ENCODE results near the gene DPYSL5.

Gene DPYSL5

DNA sequence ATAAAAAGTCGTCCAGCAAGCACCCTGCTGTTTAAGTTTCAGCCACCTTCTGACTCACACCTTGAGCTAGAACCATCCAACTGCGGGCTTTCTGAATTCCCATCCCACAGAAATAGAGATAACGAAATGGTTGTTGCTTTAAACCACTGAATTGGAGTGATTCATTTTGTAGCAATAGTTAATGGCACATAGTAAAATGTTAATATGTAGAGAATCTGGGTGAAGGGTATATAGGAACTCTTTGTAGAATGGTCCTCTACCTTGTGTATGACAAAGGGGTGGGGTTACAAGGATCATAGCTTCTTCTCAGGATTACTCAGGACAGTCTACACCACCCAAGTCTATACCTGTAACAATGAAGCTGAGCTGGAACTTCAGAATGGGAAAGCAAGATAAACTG, 120.1 kb downstream of the DPYSL5 start:
- no peak for DNase-seq (ENCODE audit: low read depth in 2 of 2)

DNA sequence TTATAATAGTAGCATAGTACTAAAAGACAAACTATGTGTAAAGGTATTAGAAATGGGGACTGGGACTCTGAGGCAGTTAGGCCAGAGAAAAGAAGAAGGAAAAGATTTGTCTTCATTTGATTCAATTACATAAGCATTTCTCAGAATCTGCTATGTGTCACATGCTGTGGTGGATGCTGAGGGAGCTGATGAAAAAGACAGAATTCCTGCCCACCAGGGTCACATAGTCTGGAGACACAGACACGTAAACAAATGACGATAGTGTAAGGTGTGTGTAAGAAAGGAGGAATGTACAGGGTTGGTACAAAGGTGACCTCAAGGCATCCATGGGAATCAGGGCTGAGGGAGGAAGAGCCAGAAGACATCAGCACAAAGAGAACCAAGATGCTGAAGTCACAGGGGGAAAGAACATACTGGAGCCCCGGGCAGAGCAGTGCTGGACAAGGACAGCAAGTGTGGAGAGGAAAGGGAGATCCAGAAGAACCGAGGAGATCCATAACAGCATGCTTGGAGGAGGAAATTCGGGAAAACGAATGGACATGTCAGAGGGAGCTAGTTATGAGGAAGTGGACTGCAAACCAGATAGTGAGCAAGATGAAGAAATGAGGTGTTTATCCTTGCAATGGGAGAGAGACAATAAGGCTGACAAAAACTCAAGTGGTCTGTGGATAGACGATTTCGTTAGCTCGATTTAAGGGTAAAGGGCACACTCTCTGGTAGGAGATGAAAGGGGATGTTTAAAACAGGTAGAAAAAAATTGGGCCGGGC, 121.3 kb downstream of the DPYSL5 start:
- DNase-seq (ENCODE audit: low read depth in 2 of 2): no peak

DNA sequence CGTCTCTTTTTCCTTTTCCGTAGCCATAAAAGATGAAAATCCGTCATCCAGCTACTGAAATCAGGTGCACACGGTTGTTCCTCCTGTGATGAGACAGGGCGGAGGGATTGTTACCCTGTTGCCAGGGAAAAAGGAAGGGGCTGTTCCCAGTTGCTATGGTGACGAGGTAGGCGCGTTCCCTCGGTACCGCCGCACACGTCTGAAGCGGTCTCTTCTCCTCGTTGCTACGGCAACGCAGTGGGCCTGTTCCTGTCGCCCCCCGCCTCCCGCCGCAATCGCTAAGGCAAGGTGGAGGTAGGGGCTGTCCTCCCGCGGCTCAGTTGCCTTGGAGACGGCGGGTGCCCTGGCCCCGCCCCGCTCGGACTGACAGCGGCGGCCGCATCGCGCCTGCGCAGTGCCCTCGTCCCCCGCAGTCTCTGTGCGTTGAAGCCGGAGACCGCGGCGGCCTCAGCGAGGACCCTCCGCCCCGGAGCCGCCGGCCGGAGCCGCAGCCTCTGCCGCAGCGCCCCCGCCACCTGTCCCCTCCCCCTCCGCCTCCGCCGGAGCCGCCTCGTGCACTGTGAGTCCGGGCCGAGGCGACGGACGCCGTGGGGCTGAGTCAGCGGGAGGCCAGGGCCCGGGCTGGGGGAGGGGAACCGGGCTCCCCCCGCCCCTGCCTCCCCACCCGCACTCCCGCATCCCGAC, 122.5 kb downstream of the DPYSL5 start, which contains the start of gene MAPRE3:
MAPRE3 (plus strand) TSS at position 394 of the 684 bp plus-strand sequence. CDS start 51,582 bp downstream, outside the sequence.
- DNase-seq (ENCODE audit: low read depth in 2 of 2): peak; percentile 50 to 63

DNA sequence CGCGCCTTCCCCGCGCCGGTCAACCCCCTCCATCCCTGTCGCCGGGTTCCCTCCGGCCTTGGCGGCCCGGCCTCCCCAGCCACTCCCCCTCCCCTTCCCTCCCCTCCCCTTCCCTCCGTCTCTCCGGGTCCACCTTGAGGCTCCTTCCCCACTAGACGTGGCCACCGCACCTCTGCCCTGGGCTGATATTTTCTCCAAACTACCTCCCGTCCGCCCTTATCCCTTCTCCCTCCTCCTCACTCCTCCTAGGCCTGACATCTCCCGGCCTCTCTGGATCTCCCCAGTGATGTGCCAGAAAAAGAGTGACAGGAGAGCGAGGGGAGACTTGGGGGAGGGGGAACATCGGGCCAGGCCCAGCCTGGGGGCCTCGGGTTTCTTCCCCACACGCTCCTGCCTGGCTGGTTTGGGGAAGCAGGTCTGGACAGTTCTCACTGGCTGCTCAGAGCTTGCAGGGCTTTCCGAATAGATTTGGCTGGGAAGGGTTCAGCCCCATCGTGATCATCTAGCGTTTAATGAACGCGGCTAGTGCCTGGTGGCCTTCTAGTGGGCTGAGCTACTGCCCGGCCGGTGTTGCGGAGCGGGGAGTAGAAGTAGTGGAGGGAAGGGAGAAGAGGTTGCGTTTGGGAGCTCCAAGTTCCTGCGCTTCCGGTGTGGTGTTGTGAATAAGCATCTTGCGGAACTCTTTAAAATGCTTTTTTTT, 123.1 kb downstream of the DPYSL5 start:
- no peak for DNase-seq (ENCODE audit: low read depth in 2 of 2)

DNA sequence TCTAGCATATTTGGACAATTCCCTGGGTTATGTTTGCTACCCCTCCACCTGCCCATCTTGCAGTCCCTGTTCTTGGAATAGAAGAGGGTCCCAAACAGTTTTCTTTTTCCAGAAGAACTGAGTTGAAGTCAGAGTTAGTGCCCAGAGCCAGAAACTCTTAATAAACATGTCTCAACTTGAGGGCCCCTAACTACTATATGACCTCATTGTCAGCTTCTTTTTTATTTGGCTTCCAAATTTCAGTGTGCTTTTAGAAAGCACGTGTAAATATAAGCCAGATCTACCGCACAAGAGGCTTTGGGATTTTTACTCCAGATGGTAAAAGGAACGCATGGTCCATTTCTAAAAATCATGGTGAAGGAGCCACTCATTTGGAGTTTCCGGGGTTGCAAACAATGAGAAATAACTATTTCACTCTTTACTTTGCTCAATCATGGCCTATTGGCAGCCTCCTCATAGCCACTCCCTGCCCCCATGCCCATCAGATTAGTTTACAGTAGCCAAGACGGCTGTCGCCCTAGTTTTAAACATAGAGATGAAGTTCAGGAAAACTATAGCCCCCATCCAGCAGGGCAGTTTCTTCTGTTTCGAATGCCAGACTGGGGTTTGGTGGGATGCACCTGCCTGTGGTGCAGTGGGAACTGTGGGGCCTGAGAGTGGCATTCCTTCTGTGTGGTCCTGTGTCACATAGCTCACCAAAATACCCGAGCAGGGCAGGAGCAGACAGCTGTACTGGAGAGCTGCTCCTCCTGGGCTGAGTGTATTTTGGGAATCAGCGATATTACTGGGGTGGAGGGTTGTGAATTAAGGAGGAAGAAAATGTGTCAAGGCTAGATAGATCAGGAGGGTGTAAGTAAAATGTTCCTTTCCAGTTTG, 124.2 kb downstream of the DPYSL5 start:
- DNase-seq (ENCODE audit: low read depth in 2 of 2): no peak

DNA sequence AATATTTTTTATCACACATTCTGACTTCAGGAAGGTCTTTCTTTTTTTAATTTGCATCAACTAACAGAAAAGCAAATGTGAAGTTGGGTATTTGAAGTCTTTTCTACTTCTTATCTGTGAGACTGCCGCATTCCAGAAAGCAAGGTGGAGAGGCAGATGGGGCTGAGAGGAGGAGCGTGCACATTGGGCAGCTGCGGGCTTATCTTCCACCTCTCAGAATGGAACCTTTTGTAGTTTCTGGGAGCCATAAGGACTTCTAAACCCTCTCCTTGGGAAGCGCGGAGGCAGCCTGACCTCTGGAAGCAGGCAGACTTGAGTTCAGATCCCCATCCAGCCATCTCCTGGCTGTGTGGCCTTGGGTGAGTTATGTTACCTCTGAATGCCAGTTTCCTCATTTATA, 126.4 kb downstream of the DPYSL5 start:
- no peak for DNase-seq (ENCODE audit: low read depth in 2 of 2)

DNA sequence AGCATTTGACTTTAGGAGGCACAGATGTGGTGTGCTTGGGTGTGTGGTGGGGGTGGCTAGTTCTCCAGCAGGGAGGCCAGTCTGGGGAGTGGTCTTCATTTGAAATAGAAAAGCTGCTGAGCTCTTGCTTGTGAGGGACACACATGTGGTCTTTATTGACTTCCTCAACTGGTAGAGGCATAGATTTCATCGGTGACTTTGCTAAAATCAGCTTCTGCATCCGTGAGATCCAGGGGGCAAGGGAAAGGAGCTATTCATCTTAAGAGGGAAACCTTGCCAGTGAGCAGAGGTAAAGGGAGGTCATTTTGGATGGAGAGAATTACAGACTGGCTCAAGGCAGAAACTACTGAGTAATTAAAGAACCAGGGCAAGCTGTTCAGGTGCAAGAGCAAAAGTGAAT, 127.2 kb downstream of the DPYSL5 start:
- DNase-seq (ENCODE audit: low read depth in 2 of 2): no peak

DNA sequence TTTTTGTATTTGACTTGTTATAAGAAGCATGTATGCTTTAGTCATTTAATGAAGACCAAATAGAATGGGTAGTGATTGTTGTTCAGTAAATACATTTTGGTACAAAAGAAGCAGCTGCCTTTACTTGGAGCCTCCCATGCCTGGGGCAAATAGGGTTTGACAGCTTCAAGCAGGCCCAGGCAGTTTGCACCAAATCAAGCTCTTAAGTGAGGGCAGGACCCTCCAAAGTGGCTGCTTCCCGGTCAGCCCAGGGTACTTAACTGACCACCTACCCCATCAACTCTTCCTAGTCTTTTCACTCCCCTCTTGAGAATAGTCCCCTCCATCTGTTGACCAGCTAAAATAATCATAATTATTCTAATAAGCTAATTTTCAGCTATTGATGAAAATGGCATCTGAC, 127.7 kb downstream of the DPYSL5 start:
- DNase-seq (ENCODE audit: low read depth in 2 of 2): no peak

DNA sequence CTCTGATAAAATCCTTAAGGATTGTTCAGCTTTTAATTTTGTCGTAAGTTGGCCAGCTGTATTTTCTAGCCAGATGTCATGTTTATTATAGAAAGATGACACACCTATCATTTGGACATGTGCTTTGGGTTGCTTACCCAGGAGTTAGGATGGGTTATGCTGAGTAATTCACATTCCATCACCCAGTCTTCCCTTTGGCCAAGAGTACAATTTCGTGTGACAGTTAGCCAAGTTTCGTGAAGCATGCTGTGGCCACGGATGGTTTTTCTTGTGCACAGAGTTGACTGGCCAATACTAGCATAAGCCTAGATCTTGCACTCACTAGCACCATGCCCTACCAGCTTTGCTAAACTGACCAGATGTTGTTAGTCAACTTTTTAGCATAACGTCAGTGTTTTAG, 128.3 kb downstream of the DPYSL5 start:
- no peak for DNase-seq (ENCODE audit: low read depth in 2 of 2)

DNA sequence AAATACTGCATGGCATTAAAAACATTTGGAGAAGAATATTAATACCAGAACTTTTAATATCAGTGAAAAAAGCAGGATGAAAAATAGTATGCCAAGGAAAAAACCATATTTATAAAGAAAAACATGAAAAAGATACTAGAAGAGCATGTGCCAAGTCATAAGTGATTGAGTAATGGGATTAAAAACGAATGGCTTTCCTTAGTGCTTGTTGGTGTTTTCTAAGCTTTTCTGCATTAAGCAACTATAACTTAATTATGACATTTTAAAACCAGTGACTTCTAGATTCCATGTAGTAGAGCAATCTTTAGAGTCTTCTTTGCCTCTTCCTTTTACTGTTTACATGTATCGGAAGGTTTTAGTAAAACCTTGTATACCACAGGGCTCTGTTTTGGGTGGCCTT, 129.1 kb downstream of the DPYSL5 start:
- no peak for DNase-seq (ENCODE audit: low read depth in 2 of 2)

DNA sequence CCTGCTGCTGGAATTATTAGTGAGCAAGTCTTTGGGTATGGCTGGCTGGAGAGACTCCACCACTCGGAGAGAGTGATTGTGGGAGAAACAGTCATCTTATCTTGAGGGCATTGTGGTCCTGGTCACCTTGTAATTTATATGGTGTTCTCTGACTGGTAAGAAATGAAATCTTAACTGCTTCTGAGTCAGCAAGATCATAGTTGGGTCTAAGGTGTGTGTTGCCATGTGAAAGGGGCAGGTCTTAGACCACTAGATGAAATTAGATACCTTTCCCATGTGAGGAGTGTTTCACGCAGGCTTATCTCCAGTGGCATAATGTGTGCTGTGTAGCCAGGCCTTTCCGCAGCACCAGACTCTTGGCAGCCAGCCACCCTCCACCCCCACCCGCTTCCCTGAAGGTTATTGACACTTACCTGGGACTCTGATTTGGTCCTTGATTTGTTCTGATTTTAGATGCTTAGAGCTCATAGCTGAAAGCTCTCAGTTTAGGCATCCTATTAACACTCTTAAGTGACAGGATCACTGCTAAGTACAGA, 130.2 kb downstream of the DPYSL5 start:
- no peak for DNase-seq (ENCODE audit: low read depth in 2 of 2)

DNA sequence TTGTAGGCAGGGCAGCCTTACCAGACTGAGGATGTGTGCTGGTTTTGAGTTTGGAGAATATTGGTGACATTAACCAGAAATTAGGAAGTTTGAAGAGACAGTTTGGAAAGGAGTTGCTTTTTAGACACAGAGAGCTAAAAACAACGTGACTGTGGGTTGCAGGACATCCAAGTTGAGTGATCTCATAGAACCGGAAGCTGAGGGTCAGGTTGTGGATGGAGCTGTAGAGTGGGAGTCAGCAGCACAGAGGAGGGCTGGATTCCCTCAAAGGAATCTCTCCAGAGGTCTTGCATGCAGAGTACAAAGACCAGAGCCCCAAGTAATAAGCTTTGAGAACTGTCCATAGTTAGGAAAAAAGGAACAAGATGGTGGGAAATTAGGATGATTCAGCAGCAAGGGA, 131.8 kb downstream of the DPYSL5 start:
- no peak for DNase-seq (ENCODE audit: low read depth in 2 of 2)

DNA sequence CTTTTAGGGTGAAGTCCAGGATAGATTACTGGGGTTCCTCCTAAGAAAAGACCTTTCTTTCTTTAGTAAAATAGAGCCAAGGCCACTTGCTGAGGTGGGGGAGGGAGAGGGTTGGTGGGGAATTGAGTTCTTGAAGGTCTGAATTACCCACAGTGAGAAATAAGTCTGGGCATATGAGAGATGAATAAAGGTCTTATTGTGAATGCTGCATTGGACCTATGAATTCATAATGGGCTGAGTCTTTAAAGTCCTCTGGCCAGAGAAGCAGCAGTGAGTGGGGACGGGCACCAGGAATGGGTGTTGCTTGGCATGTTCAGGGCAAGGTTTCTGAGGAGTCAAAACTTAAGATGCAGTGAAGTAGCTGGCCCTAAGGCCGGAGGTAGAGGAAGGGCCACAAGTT, 133.0 kb downstream of the DPYSL5 start:
- DNase-seq (ENCODE audit: low read depth in 2 of 2): no peak

DNA sequence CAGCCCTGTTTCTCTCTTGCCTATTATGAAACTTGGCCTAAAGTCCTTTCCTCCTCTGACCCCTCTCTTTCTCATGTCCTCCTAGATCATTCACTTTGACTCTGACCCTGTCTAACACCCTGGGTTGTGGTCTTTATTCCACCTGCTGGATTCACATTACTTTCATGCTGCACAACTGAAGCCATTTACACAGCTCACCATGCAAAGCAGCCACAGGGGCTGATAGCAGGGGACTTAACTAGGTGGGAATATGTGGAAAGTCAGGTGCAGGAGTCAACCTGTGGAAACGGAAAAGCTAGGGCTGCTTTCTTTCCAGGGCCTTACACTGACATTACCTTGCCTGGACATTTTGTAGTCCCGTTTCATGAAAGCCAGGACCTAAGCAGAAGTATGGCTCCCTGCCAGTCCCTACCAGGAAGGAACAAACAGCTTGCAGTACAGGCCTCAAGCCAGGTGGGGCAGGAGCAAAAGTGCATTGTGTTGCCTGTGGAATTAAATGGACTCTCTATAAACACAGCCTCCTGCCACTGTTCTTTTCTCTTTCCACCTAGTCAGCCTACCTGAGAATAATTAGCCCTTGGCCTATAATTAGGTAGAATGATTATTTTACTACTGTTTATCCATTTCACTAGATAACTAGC, 134.3 kb downstream of the DPYSL5 start:
- DNase-seq (ENCODE audit: low read depth in 2 of 2): no peak

DNA sequence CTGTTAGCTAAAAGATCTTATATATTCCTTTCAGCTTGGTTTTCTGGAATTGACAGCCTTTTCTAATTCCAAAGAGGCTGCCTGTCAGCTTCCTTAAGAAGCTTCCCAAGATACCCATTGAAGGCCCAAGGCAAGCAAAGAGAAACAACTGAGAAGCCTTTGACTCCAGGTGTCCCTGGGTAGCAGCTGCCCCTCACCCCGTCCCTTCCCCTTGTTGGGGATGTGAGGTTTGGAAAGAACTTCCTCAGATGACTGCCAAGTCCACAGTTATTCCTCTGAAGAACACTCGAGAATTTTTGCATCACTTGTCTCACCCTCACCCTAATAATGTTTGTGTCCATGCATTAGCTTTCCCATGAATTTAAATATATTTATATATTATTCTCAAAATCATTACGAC, 135.8 kb downstream of the DPYSL5 start:
- no peak for DNase-seq (ENCODE audit: low read depth in 2 of 2)

DNA sequence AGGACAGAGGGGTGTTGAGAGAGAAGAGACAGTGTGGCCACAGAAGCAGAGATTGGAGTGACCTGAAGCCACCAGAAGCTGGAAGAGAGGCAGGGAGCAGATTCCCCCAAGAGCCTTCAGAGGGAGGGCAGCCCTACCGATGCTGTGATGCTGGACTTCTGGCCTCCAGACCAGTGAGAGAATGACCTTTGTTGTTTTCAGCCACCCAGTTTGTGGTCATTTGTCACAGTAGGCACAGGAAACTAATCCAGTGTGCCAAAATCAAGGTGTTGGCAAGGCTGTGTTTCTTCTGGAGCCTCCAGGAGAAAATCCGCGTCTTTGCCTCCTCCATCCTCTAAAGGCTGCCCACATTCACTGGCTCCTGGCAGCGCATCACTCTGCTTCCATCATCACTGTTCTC, 137.9 kb downstream of the DPYSL5 start:
- no peak for DNase-seq (ENCODE audit: low read depth in 2 of 2)

DNA sequence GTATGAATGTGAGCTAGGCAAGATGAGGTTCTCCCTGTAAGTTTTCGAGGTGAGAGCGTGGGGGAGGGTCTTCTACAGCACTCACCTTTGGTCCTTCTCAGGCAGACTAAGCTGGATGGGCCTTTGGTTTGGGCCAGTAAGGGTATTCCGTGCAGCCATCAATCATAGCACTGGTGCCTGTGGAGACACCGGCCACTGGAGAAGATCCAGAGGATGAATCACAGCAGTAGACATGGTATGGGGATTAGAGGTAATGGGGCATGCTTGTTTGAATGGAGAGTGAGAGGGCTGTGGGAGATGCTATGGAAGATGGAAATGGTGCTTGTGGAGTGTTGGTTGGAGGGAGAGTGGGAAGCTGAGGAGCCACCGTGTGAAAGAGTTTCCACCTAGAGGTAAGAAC, 138.6 kb downstream of the DPYSL5 start:
- DNase-seq (ENCODE audit: low read depth in 2 of 2): no peak

DNA sequence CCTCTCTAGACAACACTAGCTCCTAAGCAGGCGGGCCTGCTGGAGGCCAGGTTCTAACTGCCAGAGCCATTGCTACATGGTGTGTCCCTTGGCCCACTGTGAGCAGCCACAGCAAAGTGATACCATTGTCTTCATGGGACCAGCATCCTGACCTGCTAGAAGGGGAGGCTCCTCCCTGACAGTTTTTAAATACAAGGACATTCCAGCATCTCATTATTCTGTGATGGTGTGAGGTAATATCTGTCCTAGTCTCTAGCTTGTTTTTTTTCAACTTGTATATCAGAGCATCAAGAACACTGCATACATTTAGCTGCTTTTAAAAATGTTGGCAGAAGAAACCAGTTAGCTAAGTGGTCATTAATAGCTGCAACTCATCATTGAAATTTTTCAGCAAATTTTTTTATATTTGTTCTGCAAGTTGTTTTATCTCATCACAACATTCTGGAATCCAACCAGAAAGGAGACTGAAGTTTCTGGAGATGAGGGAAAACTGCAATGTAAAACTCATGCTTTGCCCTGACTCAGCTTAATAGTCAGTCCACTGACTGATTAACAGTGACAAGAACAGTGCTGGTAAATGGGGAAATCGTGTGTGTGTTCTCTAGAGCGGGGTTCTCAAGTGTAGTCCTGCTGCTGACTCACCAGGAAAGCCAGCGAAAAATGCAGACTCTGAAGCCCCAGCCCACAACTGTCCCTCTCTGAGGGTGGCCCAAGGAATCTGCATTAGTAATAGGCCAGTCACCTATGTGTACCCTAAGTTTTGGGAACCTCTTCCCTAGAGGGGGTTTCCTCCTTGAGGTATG, 140.3 kb downstream of the DPYSL5 start:
- DNase-seq (ENCODE audit: low read depth in 2 of 2): no peak

DNA sequence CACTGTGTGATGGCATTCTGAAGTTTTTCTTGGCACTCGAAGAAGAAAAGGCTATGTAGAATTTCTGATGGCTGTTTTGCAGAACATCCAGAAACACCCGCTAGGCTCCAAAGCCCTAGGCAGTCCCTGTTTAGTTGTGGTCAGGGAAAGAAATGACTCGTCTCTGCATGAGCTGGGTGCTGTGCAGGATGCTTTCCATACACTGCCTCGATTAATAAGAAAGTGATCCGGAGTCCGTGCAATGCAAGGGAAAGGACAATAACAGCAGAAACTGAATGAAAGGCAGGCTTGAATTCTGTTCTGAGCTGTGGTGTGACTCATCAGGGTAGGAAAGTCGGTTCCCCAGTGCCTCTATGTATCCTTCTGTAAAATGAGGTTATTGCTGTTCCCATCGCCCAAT, 141.2 kb downstream of the DPYSL5 start:
- no peak for DNase-seq (ENCODE audit: low read depth in 2 of 2)

DNA sequence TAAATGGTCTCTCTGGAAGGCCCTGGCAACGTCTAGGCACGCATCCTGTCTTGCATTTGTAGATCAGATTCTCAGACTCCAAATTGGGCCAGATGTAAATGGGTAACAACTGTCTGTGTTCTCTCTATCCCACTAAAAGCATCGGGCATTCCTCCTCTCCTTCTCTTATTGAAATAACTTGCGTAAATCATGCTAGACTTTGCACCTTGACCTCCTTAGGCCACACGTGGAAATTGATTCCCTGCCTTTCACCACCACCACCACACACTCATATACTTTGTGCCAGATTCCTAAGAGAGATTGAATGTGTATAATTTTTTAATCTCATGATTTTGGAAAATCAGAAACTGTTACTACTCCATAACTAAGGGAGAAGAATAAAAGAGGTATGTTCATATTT, 143.8 kb downstream of the DPYSL5 start:
- DNase-seq (ENCODE audit: low read depth in 2 of 2): no peak
